SH-SY5Y (cell line): ENCODE results near the gene PAK1.

Source experiments
- GATA2 ChIP-seq: IDR thresholded peaks from 2 replicates; pipeline ENCODE4 v1.6.1; 2011; ENCODE audit warnings: mild to moderate bottlenecking, low read depth, low read length
- GATA3 ChIP-seq: IDR thresholded peaks from 2 replicates; pipeline ENCODE4 v1.6.1; 2011; ENCODE audit warnings: low read depth, mild to moderate bottlenecking, low read length, moderate library complexity

GRCh38 chr11:77316733-77317342 lies 157.1 kb downstream of the PAK1 start:
- TF ChIP-seq GATA2 (no peak), GATA3 (no peak)
